Coronary artery (tissue), 2 donors: ENCODE results near the gene KPNA3.

ENCODE experiments used
- DNase-seq: peaks from one replicate; pipeline ENCODE4 v3.0.0-alpha.2; 2017; ENCODE audit warnings: low spot score
- H3K27ac ChIP-seq, 2 donors: fragments of 200-600 bp; sonication (generic); one replicate each; pipeline ENCODE4 v1.5.1; 2016 to 2019
- H3K4me3 ChIP-seq: fragments of 200-600 bp; sonication (generic); 2 replicates; pipeline ENCODE4 v1.5.1; 2016; ENCODE audit warnings: mild to moderate bottlenecking, moderate library complexity
- TF ChIP-seq, protein P1 (sequence below): fragments of 200-600 bp; sonication (generic); IDR thresholded peaks from one replicate; pipeline ENCODE4 v1.5.1; 2019; ENCODE audit warnings: antibody characterized with exemption

KPNA3 gene

DNA sequence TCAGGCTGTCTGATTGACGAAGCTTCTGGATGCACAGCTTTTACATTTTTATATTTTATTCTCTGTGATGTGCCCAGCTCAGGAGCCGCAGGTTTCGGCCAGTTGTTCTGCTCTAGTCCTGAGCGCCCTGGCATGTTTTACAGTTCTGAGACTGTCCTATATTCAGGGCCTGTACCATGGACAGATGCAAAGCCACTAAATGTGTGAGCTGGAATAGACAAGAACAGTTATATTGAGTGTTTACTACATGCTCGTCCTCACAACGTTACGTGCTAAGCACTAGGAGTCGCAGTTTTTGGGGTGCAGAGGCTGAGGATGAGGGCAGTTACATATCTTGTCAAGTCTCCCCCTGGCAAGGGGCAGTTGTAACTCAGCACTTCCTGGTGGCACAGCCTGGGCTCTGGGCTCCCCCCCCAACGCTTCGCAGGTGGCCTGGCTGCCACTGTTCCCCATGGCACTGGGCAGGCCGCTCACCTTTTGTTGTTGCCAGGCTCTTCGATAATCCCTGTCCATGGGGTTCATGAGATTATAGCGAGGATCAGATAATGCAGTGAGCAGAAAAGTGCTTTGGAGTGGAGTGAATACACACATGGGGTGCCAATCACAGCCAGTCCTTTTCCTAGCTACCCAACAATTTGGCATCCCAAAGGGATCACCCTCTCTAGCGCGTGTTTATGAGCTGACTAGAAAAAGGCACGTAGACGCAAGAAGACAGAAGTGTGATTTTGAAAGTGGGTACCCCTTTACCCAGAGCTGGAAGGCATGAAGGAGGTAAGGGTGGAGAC lies 140.7 kb downstream of the KPNA3 start:
- no peak for DNase-seq
- no peak overlapping the region for H3K4me3 ChIP-seq
- TF ChIP-seq, protein P1, sequence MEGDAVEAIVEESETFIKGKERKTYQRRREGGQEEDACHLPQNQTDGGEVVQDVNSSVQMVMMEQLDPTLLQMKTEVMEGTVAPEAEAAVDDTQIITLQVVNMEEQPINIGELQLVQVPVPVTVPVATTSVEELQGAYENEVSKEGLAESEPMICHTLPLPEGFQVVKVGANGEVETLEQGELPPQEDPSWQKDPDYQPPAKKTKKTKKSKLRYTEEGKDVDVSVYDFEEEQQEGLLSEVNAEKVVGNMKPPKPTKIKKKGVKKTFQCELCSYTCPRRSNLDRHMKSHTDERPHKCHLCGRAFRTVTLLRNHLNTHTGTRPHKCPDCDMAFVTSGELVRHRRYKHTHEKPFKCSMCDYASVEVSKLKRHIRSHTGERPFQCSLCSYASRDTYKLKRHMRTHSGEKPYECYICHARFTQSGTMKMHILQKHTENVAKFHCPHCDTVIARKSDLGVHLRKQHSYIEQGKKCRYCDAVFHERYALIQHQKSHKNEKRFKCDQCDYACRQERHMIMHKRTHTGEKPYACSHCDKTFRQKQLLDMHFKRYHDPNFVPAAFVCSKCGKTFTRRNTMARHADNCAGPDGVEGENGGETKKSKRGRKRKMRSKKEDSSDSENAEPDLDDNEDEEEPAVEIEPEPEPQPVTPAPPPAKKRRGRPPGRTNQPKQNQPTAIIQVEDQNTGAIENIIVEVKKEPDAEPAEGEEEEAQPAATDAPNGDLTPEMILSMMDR: no peak

GRCh38 chr13:49649963-49650312 lies 142.5 kb downstream of the KPNA3 start:
- DNase-seq: no peak
- no peak overlapping the region for H3K27ac ChIP-seq
- H3K4me3 ChIP-seq: no peak overlapping the region
- TF ChIP-seq, protein P1: no peak

More for the DNA sequence above, 140.7 kb downstream of the KPNA3 start:
- H3K27ac ChIP-seq: no peak overlapping the region
